SH-SY5Y (cell line): ENCODE results near the gene SIGLEC9.

Source experiments
- GATA2 ChIP-seq: IDR thresholded peaks from 2 replicates; pipeline ENCODE4 v1.6.1; 2011; ENCODE audit warnings: mild to moderate bottlenecking, low read depth, low read length
- GATA3 ChIP-seq: IDR thresholded peaks from 2 replicates; pipeline ENCODE4 v1.6.1; 2011; ENCODE audit warnings: low read depth, mild to moderate bottlenecking, low read length, moderate library complexity

GRCh38 chr19:51128227-51128626 lies 3.5 kb downstream of the SIGLEC9 start:
- TF ChIP-seq GATA3 (no peak), GATA2 (no peak)
